ENCODE data around the gene CHMP6.
"Not testable (repeated sequence)": the region's sequence is repeated elsewhere in the genome, so short reads cannot be mapped to it uniquely, and the experiment has no call there.

Gene CHMP6

DNA sequence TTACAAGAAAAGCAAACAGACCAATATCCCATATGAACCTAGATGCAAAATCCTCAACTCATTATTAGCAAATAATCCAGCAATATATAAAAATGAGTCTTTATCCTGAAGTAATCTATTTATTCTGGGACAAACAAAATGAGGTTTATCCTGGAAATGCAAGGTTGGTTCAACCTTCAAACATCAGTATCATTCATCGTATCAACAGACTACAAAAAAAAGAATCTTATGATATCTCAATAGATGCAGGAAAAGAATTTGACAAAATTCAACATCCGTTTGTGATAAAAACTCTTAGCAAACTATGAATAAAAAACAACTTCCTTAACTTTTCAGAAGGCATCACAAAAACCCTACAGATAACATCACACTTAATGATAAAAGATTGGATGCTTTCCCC is 24.9 kb downstream of the CHMP6 start:
- DNase-seq = no peak

DNA sequence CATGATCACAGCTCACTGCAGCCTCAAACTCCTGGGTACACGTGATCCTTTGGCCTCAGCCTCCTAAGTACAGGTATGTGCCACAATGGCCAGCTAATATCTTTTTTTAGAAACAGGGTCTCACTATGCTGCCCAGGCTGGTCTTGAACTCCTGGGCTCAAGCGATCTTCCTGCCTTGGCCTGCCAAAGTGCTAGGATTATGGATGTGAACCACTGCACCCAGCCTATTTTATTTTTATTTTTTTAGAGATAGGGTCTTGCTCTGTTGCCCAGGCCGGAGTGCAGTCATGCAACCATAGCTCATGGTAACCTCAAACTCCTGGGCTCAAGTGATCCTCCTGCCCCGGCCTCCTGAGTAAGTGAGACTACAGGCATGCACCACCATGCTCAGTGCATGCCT is 25.7 kb downstream of the CHMP6 start:
- DNase-seq = not testable (repeated sequence)

GRCh38 chr17:81018044-81018802 is 26.6 kb downstream of the CHMP6 start:
- no peak for DNase-seq

- no peak for DNase-seq
Measured at GRCh38 chr17:81019563-81020442, 28.2 kb downstream of the CHMP6 start.

DNA sequence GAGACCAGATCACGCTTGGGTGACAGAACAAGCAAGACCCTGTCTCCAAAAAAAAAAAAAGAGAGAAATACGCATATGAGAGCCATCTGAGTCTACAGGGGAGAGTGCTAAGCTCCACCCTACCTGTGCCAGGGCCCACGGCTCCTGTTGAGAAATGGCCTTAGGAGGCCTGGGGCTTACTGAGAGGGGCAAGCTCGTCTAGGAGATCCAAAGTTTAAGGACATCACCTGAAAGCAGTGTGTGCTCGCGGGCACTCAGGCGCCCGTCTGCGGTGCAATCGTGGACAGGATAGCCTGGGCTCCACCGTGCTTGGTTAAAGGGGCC is 28.8 kb downstream of the CHMP6 start:
- no peak for DNase-seq

GRCh38 chr17:81020767-81021497 is 29.3 kb downstream of the CHMP6 start:
- DNase-seq = no peak

- DNase-seq = no peak
Measured at GRCh38 chr17:81021531-81022343, 30.1 kb downstream of the CHMP6 start.

GRCh38 chr17:81022344-81022676 is 30.7 kb downstream of the CHMP6 start:
- DNase-seq = no peak

DNA sequence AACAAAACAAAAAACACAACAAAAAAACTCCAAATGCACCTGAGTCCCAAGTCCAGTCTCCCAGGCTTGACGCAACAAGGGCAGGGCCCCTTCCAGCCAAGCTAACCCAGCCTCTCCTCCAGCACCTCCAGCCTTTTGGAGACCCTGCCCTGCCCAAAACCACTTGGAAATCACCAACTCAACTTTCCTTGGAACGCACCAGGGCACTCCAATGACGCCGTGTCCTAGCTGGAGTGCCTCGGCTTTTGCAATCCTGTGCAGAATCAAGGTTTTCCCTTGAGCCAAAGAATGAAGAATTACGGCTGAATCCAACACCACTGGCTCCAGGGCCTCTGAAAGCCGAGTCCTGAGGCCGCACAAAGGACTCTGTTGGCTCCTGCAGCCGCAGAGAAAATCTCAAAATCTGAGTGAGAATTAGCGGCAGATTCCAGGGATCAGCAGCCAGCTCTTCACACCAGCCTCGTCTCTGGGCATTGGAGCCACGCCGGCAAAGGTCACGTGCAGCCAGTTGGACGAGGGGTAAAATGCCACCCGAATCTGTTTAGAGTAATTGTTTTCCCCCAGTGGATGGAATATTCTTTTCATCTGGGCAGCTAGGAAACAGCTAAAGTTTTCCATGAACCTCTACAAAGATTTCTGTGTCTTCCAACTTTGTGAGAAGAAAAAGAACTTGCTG is 33.6 kb downstream of the CHMP6 start:
- DNase-seq = no peak

DNA sequence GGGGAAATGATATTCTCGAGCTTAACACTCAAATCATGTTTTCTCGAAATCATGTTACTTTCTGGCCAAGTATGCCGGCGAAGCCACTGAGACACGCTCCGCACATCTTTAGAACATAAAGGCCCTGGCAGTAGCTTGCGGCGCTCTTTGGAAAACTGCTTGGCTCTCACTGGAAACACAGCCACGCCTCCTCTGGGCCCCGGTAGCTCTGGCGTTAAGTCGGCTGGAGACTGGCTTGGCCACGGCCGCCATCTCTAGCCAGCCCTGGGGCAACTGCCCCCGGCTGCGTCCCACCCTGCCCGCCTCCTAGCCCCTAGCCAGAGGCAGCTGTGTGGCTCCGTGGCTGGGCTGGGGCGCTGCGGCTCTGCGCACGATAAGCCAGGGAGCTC is 34.1 kb downstream of the CHMP6 start:
- no peak for DNase-seq

DNA sequence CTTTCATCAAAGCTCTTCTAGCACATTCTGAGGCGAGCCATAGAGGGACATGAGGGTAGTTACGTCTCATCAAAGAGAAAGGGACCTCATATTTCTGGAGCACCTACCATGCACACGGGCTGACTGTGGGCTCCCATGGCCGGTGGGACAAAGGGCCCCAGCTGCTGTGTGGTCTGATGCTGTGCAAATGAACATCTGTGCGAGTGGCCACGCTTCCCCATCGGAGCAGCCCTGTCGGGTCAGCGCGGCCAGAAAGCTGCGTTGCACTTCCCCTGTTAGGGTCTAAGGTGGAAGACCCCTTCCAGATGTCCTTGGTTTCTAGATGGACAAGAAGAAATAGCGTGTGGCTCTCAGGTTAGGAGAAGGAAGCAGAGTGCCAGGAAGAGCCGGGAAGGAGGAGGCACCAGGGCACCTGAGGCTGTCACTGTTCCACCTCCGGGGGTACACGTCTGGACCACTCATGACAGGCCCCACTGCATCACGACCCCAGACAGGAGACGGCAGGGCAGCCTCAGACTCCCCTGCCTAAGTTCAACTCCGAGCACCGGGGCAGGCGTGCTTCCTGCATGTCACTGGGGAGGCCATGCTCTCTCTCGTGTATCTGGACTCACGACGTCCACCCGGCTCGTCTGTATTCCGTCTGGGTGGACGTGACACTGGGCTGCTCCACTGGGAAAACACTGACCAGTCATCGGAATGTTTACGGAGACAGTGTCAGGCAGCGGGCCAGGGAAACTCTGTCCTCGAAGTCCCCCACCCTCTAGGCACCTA is 34.8 kb downstream of the CHMP6 start:
- no peak for DNase-seq

DNA sequence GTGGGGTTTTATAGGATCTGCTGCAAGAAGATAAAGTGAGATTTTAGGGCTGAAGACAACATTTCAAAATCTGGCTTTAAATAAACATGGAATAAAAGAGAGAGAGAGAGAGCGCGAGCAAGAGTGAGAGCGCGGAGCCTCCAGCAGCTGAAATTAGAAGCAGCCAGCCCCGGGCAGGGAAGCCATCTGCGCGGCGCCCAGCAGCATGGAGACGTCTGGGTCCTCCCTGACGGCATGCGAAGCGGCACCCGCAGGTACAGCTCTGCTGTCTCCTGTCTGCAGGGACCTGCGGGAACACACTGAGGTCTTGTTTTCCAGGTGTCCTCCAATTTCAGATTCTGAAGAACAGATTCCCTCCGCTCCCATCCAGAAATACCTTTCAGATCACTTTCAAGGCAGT is 35.4 kb downstream of the CHMP6 start:
- no peak for DNase-seq

DNA sequence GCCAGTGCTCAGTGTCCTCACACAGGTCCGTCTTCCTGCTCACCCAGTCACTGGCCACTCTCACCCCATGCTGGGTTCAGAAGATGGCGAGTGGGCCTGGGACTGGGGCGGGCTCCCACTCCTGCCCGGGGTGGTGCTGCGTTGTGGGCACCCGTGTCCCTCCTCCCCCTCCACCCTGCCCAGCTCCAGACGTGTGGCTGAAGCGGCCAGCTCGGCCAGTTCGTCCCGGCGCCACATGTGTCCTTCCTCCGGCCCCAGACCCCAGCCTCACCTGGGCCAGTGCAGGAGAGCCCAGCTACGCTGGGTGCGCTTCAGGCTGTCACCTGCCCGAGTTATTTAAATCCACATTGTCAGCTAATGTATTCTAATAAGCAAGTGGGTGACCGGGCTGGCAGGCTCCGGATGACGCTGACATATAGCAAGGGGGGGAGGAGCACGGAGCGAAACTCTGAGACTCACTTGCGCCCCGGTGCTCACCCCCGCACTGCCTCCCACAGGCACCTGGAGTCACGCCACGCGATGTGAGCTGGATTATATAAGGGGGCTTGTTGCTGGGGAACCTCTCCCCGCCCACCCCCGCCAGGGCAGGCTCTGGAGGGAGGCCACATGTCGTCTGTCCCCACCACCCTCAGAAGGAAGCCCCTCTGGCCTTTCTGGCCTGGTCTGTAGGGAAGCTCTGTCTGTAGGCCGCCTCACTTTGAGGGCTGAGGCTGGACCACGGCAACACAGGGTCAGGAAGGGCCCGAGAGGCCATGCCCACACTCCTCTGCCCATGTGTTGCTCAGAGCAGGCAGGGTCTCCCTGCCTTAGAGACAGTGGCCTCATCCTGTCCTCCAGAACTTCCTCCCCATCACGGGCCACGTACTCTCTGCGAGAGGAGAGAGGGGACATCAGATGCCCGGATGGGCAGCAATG is 36.2 kb downstream of the CHMP6 start:
- no peak for DNase-seq

GRCh38 chr17:81028506-81028858 is 36.8 kb downstream of the CHMP6 start:
- no peak for DNase-seq

DNA sequence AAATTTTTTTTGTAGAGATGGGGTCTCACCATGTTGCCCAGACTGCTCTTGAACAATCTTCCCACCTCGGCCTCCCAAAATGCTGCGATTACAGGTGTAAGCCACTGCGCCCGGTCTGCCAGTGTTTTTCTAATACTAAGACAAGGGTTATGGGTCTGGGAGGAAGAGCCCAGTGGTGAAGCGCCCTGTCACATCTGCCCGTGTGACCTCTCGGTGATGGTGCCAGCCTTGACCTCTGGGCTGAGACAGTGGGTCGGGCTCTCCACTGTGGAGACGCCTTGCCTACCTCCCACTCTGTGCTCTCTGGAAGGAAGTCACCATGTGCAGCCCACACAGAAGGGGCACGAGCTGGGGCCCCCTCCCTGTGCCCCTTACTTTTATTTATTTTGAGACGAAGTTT is 38.2 kb downstream of the CHMP6 start:
- DNase-seq = no peak

DNA sequence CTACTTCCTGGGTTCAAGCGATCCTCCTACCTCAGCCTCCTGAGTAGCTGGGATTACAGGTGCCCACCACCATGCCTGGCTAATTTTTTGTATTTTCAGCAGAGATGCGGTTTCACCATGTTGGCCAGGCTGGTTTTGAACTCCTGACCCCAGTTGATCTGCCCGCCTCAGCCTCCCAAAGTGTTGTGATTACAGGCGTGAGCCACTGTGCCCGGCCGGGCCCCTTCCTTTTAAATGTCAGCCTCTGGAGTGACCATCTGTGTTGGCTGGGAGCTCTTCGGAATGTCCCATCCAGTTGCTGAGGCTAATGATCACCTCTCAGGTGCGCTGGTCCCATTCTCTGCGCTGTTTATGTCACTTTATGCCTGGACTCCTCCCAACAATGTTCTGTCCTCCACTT is 38.7 kb downstream of the CHMP6 start:
- not testable (repeated sequence) for DNase-seq

DNA sequence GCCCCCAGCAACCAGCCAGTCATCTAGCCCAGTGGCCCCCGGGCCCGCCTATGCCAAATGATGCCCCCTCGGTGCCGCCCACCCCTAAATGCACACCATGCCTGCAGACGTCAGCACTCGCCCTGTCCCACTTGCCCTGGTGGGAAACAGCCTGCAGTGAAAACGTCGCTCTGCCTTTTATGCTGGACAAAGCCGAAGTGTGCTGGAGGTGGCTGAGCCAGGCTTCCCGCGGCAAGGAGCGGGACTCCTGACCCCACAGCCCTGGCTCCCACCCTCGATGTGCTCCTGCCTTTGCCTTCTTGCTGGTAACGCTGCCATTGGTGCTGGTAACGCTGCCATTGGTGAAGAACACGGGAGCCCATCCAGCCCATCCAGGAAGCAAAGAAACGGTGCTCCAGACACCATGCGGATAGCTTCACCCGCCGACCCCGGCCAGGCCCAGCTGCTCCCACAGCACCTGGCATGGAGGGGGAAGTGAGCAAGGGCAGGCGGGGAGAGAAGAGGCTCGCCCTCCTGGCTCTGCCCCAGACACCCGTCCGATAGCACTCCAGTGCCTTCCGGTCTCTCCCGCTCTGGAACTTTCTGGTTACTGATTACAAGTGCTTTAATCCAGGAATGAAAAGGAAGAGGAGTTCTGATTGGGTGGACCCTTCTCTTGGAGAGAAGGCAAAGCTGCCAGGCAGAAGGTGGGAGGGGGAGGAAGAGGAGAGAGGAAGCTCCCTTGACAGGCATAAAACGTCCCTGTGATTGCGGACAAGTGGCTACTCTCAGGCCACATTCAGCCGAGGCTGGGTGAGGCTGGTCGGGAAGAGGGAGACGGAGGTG is 39.3 kb downstream of the CHMP6 start:
- DNase-seq = no peak

DNA sequence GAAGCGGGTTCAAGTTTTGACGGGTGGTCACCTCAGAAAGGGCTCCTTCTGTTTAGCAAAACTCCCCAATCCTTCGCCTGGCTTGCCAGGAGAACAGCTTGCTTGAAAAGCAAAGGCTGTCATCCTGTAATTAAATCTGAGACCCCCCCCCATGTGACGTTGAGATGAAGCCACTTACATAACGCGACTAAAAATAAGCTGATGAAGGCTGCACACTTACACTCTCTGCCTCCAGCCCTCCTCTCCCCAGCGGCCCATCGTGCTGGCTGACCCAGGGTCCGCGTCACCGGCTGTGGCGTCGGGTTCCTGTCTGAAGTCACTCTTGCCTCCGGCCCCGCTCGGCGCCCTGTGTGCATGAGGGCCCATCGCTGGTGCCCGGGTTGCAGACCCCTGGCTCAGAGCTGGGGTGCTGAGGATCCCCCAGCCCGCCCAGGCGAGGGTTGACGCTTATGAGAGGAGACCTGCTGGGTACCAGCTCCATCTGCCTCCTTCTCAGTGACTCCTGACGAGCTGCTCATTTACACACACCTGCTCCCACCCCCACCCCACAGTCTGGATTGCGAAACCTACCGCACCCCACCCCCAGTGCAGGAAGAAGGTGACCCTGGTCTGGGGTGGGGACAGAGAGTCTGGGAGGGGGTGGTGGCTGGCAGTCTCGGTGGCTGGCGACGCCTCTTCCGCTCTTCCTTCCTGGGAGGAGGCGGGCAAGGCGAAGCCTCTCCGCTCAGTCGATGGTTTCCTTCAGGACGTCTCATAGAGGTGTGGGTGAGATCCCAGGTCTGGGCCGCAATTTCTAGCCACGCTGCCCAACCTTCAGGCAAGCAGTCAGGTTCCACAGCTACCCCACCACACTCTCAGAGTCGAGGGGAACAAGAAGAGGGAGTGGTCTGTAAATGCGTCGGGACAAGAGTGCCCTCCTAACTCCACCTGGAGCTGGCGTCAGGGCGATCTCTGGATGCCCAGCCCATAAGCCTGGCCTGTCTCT is 40.2 kb downstream of the CHMP6 start:
- peak; percentile 41 for DNase-seq
